NCI-H1417 (cell line): Measurements from ENCODE around the gene SH3PXD2B.
"Not testable (repeated sequence)": the region's sequence is repeated elsewhere in the genome, so short reads cannot be mapped to it uniquely, and the experiment has no call there.

Experiments used
- DNase-seq, 3 experiments: peaks; one replicate each; lab custom pipeline; 2025; lab: John Stamatoyannopoulos, UW

SH3PXD2B gene

GRCh38 chr5:172302047-172302710 is 152.1 kb downstream of the SH3PXD2B start:
- DNase-seq = no peak

- DNase-seq = no peak
These were observed 154.3 kb downstream of the SH3PXD2B start for GRCh38 chr5:172299916-172300439.

GRCh38 chr5:172294831-172295230 is 159.5 kb downstream of the SH3PXD2B start:
- DNase-seq = no peak

GRCh38 chr5:172293745-172294342 is 160.5 kb downstream of the SH3PXD2B start:
- DNase-seq = no peak

GRCh38 chr5:172293054-172293744 is 161.1 kb downstream of the SH3PXD2B start:
- peak; percentile 54 to 73 (median 58) for DNase-seq

GRCh38 chr5:172291837-172292236 is 162.5 kb downstream of the SH3PXD2B start:
- not testable (repeated sequence) for DNase-seq

GRCh38 chr5:172288465-172288864 is 165.9 kb downstream of the SH3PXD2B start:
- no peak for DNase-seq

- not testable (repeated sequence) for DNase-seq
These were observed 167.2 kb downstream of the SH3PXD2B start for GRCh38 chr5:172287140-172287539.

GRCh38 chr5:172285226-172286143 is 168.8 kb downstream of the SH3PXD2B start:
- DNase-seq = no peak

GRCh38 chr5:172284611-172284980 is 169.7 kb downstream of the SH3PXD2B start:
- DNase-seq = peak in 1 of 3 experiments; percentile 40

- DNase-seq = peak; percentile 78 to 84 (median 82)
These were observed 170.3 kb downstream of the SH3PXD2B start for GRCh38 chr5:172283862-172284610.

- peak; percentile 70 to 76 (median 76) for DNase-seq
These were observed 171.1 kb downstream of the SH3PXD2B start, which contains the start of gene UBTD2 for GRCh38 chr5:172283020-172283861. Gene UBTD2 (minus strand): TSS chr5:172283764. CDS start chr5:172283665, 99 bp downstream.

GRCh38 chr5:172282272-172283019 is 171.9 kb downstream of the SH3PXD2B start:
- no peak for DNase-seq

- DNase-seq = no peak
These were observed 173.0 kb downstream of the SH3PXD2B start for GRCh38 chr5:172281346-172281745.

- no peak for DNase-seq
These were observed 173.4 kb downstream of the SH3PXD2B start for GRCh38 chr5:172280929-172281328.

GRCh38 chr5:172280317-172280716 is 174.0 kb downstream of the SH3PXD2B start:
- no peak for DNase-seq

GRCh38 chr5:172278356-172278755 is 176.0 kb downstream of the SH3PXD2B start:
- DNase-seq = no peak

- DNase-seq = no peak
These were observed 178.1 kb downstream of the SH3PXD2B start for GRCh38 chr5:172276214-172276613.
